Kidney epithelial cell (primary cell): ENCODE data around the gene LGI4. TPM values are rescaled to one million over a fixed set of nuclear protein-coding genes. Genes with fewer than 3 reads are reported as not detected.
A peak's percentile ranks its signal among the peaks of the same experiment; 100 is the strongest.
"Not testable (repeated sequence)": the region's sequence is repeated elsewhere in the genome, so short reads cannot be mapped to it uniquely, and the experiment has no call there.

Experiments used
- DNase-seq: peaks from one replicate; pipeline ENCODE4 v3.0.0-alpha.2; 2010; ENCODE audit warnings: low read depth
- H3K27me3 ChIP-seq: 2 replicates; pipeline ENCODE4 v1.6.0; 2011; ENCODE audit warnings: low read length; ENCODE audit not compliant: control insufficient read depth, insufficient read depth
- H3K36me3 ChIP-seq: 2 replicates; pipeline ENCODE4 v1.5.1; 2011; ENCODE audit warnings: low read length; ENCODE audit not compliant: control insufficient read depth, insufficient read depth
- H3K4me3 ChIP-seq: 2 replicates; pipeline ENCODE4 v1.5.1; 2011; ENCODE audit warnings: low read depth, mild to moderate bottlenecking, control low read depth, low read length
- CTCF ChIP-seq: IDR thresholded peaks from 2 replicates; pipeline ENCODE4 v1.5.1; 2011; ENCODE audit warnings: mild to moderate bottlenecking, moderate library complexity, low read length, control low read depth, inconsistent platforms; ENCODE audit not compliant: insufficient read depth, poor library complexity, severe bottlenecking
- total RNA-seq: library from RNA; depleted of rRNA; stranded (reverse); fragments of >200 nt; gene quantifications from 2 replicates; pipeline ENCODE4 v1.2.3, GENCODE V29; 2015

LGI4 gene
- total RNA-seq, 1 donor from 2014 or later = not detected

- no peaks in the 10 kb centered on the region for H3K36me3 ChIP-seq
- peak overlapping the region; percentile 53 for H3K4me3 ChIP-seq
- peak; percentile 70 for TF ChIP-seq CTCF
- DNase-seq = no peak
- peaks cover 3% of the 10 kb centered on the region for H3K27me3 ChIP-seq
Observed at GRCh38 chr19:35153701-35154524, 19.1 kb upstream of the LGI4 start.

GRCh38 chr19:35153129-35153522 is 18.3 kb upstream of the LGI4 start:
- H3K27me3 ChIP-seq, DNase-seq, H3K4me3 ChIP-seq, H3K36me3 ChIP-seq: not testable (repeated sequence)

GRCh38 chr19:35151273-35152065 is 16.6 kb upstream of the LGI4 start:
- Histone ChIP-seq H3K27me3 (peaks cover 3% of the 10 kb centered on the region), H3K4me3 (no peak overlapping the region), H3K36me3 (no peaks in the 10 kb centered on the region)
- no peak for TF ChIP-seq CTCF
- DNase-seq = no peak

- Histone ChIP-seq H3K27me3 (peaks cover 3% of the 10 kb centered on the region), H3K36me3 (no peaks in the 10 kb centered on the region), H3K4me3 (no peak overlapping the region)
- DNase-seq = no peak
- no peak for TF ChIP-seq CTCF
Observed at GRCh38 chr19:35150445-35150844, 15.6 kb upstream of the LGI4 start.

GRCh38 chr19:35149463-35149862 is 14.6 kb upstream of the LGI4 start:
- no peak for TF ChIP-seq CTCF
- no peak overlapping the region for H3K4me3 ChIP-seq
- peaks cover 11% of the 10 kb centered on the region for H3K27me3 ChIP-seq
- no peak for DNase-seq
- H3K36me3 ChIP-seq = no peaks in the 10 kb centered on the region

GRCh38 chr19:35146746-35147459 is 12.0 kb upstream of the LGI4 start:
- no peak for TF ChIP-seq CTCF
- H3K4me3 ChIP-seq = no peak overlapping the region
- H3K27me3 ChIP-seq = peaks cover 31% of the 10 kb centered on the region
- no peak for DNase-seq
- H3K36me3 ChIP-seq = no peaks in the 10 kb centered on the region
